Measurements from ENCODE around the gene RAB39A.

Gene RAB39A

GRCh38 chr11:107962181-107962580, 33.9 kb downstream of the RAB39A start:
- DNase-seq: no peak

- no peak for DNase-seq
Observed at GRCh38 chr11:107963091-107963490, 34.8 kb downstream of the RAB39A start.

DNA sequence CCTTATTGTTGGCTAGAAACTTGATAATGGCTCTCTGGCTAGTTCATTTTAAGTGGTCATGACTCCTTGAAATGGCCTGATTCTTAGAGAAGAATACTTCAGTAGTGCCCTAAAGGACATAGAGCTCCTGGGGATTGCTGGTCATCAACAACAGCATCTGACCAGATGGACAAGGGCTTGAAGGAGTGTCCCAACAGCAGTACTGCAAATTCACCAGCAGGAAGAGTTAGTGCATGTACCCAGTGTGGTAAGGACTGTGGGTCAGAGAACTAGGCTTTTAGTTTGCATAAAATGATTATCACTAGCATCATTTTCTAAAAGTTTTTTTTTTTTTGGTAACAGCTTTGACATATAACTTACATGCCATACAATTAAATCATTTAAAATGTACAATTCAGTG, 41.0 kb downstream of the RAB39A start:
- DNase-seq: no peak

DNA sequence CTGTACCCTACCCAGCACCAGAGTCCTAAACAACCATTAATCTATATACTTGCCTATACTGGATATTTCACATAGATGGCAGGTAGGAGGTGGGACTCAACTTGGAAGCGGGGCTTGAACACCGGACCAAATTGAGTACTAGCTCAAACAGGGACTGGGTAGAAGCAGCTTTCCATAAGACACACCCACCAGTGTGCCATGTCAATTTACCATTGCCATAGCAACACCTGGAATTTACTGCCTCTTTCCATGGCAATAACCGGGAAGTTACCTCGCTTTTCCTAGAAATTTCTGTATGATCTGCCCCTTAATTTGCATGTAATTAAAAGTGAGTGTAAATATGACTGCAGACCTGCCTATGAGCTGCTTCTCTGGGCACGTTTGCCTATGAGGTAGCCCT, 41.8 kb downstream of the RAB39A start:
- DNase-seq: no peak

GRCh38 chr11:107973641-107974040, 45.4 kb downstream of the RAB39A start:
- DNase-seq: no peak

DNA sequence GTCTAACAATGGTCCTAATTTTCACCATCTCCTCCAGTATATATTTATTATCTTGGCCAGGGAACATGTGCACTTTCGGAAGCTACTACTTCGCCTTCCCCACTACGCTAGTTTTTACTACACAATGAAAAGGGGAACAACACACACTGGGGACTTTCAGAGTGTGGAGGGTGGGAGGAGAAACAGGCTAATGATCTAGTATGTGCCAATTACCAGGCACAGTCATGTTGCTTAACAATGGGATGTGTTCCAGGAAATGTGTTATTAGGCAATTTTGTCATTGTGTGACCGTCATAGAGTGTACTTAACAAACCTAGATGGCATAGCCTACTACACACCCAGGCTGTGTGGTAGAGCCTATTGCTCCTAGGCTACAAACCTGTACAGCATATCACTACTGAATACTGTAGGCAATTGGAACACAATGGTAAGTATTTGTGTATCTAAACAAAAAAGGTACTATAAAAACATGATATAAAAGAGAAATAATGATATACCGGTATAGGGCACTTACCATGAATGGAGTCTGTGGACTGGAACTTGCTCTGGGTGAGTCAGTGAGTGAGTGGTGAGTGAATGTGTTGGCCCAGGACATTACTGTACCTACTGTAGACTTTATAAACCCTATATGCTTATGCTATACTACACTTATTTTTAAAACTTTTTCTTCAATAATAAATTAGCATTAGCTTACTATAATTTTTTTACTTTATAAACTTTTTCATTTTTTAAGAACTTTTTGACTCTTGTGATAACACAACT, 60.3 kb downstream of the RAB39A start:
- DNase-seq: peak; percentile 94 to 98

- DNase-seq: no peak
Observed at GRCh38 chr11:107991868-107992414, 63.7 kb downstream of the RAB39A start.

GRCh38 chr11:107996006-107996776, 67.9 kb downstream of the RAB39A start:
- DNase-seq: no peak

DNA sequence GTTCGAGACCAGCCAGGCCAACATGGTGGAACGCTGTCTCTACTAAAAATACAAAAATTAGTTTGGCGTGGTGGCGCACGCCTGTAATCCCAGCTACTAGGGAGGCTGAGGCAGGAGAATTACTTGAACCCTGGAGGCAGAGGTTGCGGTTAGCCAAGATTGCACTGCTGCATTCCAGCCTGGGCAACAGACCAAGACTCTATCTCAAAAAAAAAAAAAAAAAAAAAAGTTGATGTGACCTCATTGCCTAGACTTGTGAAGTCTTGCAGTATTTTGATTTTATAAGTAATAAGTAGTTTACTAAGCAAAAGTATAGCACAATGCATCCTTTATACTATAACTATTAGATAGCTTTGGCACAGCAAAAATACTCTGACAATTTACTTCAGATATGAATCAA, 70.5 kb downstream of the RAB39A start:
- DNase-seq: no peak

GRCh38 chr11:107999759-108000455, 71.7 kb downstream of the RAB39A start:
- peak; percentile 9 to 19 for DNase-seq

- DNase-seq: no peak
Observed at GRCh38 chr11:108002476-108002875, 74.2 kb downstream of the RAB39A start.

- DNase-seq: no peak
Observed at GRCh38 chr11:108003623-108004022, 75.4 kb downstream of the RAB39A start.

DNA sequence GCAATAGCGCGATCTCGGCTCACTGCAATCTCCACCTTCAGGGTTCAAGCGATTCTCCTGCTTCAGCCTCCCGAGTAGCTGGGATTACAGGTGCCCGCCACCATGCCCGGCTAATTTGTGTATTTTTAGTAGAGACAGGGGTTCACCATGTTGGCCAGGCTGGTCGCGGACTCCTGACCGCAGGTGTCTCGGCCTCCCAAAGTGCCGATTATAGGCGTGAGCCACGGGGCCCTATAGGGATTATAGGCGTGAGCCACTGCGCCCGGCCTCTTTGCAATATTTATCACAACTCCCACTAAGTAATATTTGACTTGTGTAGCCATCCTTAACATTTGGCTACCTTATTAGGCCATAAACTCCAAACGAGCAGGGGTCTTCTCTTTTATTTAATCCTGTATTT, 79.6 kb downstream of the RAB39A start:
- no peak for DNase-seq

GRCh38 chr11:108008656-108009496, 80.6 kb downstream of the RAB39A start, which contains the start of gene CUL5:
Gene CUL5, plus strand, starts transcription at chr11:108008898. Its CDS starts 451 bp downstream, at chr11:108009349.
- DNase-seq: peak; percentile 84 to 93

DNA sequence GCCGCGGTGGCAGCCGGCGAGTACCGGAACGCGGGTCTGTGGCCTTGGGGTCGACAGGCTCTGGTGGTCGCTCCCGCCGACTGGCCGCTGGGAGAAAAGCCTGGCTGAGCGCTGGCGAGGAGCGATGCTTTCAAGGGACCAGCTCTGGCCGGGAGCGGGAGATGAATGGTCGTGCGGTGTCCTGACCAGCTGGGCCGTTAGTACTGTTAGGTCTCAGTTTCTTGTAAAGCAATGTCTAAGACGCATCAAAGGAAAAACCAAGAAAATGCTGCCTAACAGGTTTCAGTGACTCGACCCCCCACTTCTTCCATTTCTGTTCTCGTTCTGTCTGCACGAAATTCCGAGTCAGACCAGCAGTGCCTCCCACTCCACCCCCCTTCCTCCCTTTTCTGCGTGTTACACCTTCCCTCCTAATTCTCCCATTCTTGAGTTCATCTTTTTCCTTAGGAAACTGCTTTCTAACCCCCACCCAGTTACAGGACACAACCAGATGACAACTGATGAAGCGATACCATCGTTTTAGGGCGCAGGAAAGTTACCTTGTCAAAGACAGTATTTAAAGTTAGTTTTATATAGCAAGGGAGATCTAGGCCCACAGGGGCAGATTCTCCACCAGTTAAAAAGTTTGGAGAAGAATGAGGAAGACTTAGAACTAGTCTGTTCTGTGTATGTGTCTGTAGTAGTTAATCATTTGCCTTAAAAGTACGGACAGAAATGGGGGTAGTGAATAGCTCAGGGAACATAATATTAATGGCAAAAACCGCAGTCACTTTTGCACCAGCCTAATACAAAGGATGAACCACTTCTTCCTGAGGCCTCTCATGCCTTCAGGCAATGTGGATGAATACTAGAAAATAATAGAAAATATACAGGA, 81.5 kb downstream of the RAB39A start:
- no peak for DNase-seq

GRCh38 chr11:108012139-108012725, 84.0 kb downstream of the RAB39A start:
- DNase-seq: no peak

All from inflammatory macrophage treated with lipopolysaccharide for 1 hour (primary cell).